ENCODE results near the gene HAS3.

The HAS3 gene

GRCh38 chr16:69160192-69160591 lies 54.7 kb downstream of the HAS3 start:
- ChIA-PET CTCF (no interaction called here), POLR2A (no interaction called here)
- no peak overlapping the region for H3K4me3 ChIP-seq (ENCODE audit: low read depth, low read length)
- no peak overlapping the region for H3K27ac ChIP-seq (ENCODE audit: extremely low read depth, low read depth, low read length)
- no peaks in the 10 kb centered on the region for H3K4me1 ChIP-seq (ENCODE audit: control insufficient read depth, insufficient read depth, low read length)
- TF ChIP-seq ZEB2 (tag by site-specific recombination; IDR thresholded peaks at IDR 0.05) (no peak), ZNF404 (tag by site-specific recombination; IDR thresholded peaks at IDR 0.05) (no peak)
- peaks cover 38 to 74% of the 10 kb centered on the region in 2 experiments for H3K36me3 ChIP-seq (ENCODE audit: control insufficient read depth in 2 of 2, insufficient read depth in 1 of 2, low read length in 2 of 2)
- H3K9me3 ChIP-seq (ENCODE audit: control insufficient read depth, insufficient read depth, low read depth, low read length) = no peaks in the 10 kb centered on the region

GRCh38 chr16:69165584-69165983 lies 60.1 kb downstream of the HAS3 start:
- Histone ChIP-seq H3K9me3 (ENCODE audit: control insufficient read depth, insufficient read depth, low read depth, low read length) (no peaks in the 10 kb centered on the region), H3K4me1 (ENCODE audit: control insufficient read depth, insufficient read depth, low read length) (peaks cover 10% of the 10 kb centered on the region; the same call in 1 of the 2 replicates), H3K27ac (ENCODE audit: extremely low read depth, low read depth, low read length) (no peak overlapping the region), H3K4me3 (ENCODE audit: low read depth, low read length) (no peak overlapping the region), H3K36me3 (ENCODE audit: control insufficient read depth in 2 of 2, insufficient read depth in 1 of 2, low read length in 2 of 2) (peaks cover 30 to 78% of the 10 kb centered on the region in 2 experiments)
- TF ChIP-seq SCRT2 (tag by site-specific recombination; IDR thresholded peaks at IDR 0.05) (0 out of 2 replicates have a peak, but pooled peaks have one; percentile 20), ZNF692 (tag by site-specific recombination; IDR thresholded peaks at IDR 0.05) (no peak)
- ChIA-PET CTCF (no interaction called here), POLR2A (no interaction called here)

- Histone ChIP-seq H3K27ac (ENCODE audit: extremely low read depth, low read depth, low read length) (no peak overlapping the region), H3K9me3 (ENCODE audit: control insufficient read depth, insufficient read depth, low read depth, low read length) (no peaks in the 10 kb centered on the region), H3K4me1 (ENCODE audit: control insufficient read depth, insufficient read depth, low read length) (peaks cover 10% of the 10 kb centered on the region; the same call in 1 of the 2 replicates), H3K4me3 (ENCODE audit: low read depth, low read length) (no peak overlapping the region), H3K36me3 (ENCODE audit: control insufficient read depth in 2 of 2, insufficient read depth in 1 of 2, low read length in 2 of 2) (peaks cover 26 to 71% of the 10 kb centered on the region in 2 experiments)
- CTCF ChIA-PET = interaction anchor here (0.6 to 1.2 kb wide), 4 partner anchors 19 to 75 kb away, joined by 3 to 5 read pairs (median 4); no protein-coding TSS in a partner anchor
- POLR2A ChIA-PET = interaction anchor here (1.3 kb wide), 1 partner anchor 16 kb away, joined by 3 read pairs; no protein-coding TSS in a partner anchor
- TF ChIP-seq ELK4 (IDR thresholded peaks at IDR 0.05; ENCODE audit: borderline replicate concordance, low read depth, low read length) (no peak), ZNF791 (tag by site-specific recombination; IDR thresholded peaks at IDR 0.05) (no peak), TCF7L2 (IDR thresholded peaks at IDR 0.05; ENCODE audit: borderline replicate concordance, low read depth, low read length) (no peak), EGR2 (tag by site-specific recombination; IDR thresholded peaks at IDR 0.05; ENCODE audit: low read depth) (peak; percentile 89), ZFP41 (tag by site-specific recombination; IDR thresholded peaks at IDR 0.05; ENCODE audit: borderline replicate concordance) (no peak), ZFHX2 (tag by site-specific recombination; conservative IDR thresholded peaks at IDR 0.05) (peak; percentile 64)
Measured at GRCh38 chr16:69166221-69166833, 60.9 kb downstream of the HAS3 start.

GRCh38 chr16:69166946-69167930 lies 61.8 kb downstream of the HAS3 start:
- CTCF ChIA-PET = interaction anchor here (0.6 to 1.2 kb wide), 5 partner anchors 20 to 546 kb away, joined by 3 to 5 read pairs (median 3); no protein-coding TSS in a partner anchor
- H3K4me3 ChIP-seq (ENCODE audit: low read depth, low read length) = no peak overlapping the region
- peaks cover 26 to 66% of the 10 kb centered on the region in 2 experiments for H3K36me3 ChIP-seq (ENCODE audit: control insufficient read depth in 2 of 2, insufficient read depth in 1 of 2, low read length in 2 of 2)
- POLR2A ChIA-PET = interaction anchor here (1.3 kb wide), 1 partner anchor 15 kb away, joined by 3 read pairs; no protein-coding TSS in a partner anchor
- H3K27ac ChIP-seq (ENCODE audit: extremely low read depth, low read depth, low read length) = no peak overlapping the region
- H3K9me3 ChIP-seq (ENCODE audit: control insufficient read depth, insufficient read depth, low read depth, low read length) = no peaks in the 10 kb centered on the region
- peaks cover 10% of the 10 kb centered on the region; the same call in 1 of the 2 replicates for H3K4me1 ChIP-seq (ENCODE audit: control insufficient read depth, insufficient read depth, low read length)
- TF ChIP-seq BCL11B (tag by site-specific recombination; IDR thresholded peaks at IDR 0.05; ENCODE audit: low read depth) = no peak
- no peak for TF ChIP-seq ELK4 (IDR thresholded peaks at IDR 0.05; ENCODE audit: borderline replicate concordance, low read depth, low read length)
- TF ChIP-seq ZNF791 (tag by site-specific recombination; IDR thresholded peaks at IDR 0.05) = no peak
- no peak for TF ChIP-seq KLF17 (tag by site-specific recombination; IDR thresholded peaks at IDR 0.05)
- no peak for TF ChIP-seq TRIM28 (IDR thresholded peaks at IDR 0.05; ENCODE audit: borderline replicate concordance, low read length)
- no peak for TF ChIP-seq ZNF175 (tag by site-specific recombination; IDR thresholded peaks at IDR 0.05)
- TF ChIP-seq ZNF670 (tag by site-specific recombination; IDR thresholded peaks at IDR 0.05; ENCODE audit: low read depth) = no peak
- TF ChIP-seq ZNF692 (tag by site-specific recombination; IDR thresholded peaks at IDR 0.05) = no peak
- TF ChIP-seq ZNF629 (tag by site-specific recombination; IDR thresholded peaks at IDR 0.05) = no peak
- TF ChIP-seq ZNF558 (tag by site-specific recombination; IDR thresholded peaks at IDR 0.05) = no peak
- TF ChIP-seq ZNF121 (tag by site-specific recombination; IDR thresholded peaks at IDR 0.05) = no peak
